IMR-90 (cell line): ENCODE data around the gene NR6A1. TPM values are rescaled to one million over a fixed set of nuclear protein-coding genes. Genes with fewer than 3 reads are reported as not detected.

Experiments used
- ATAC-seq: fragments of 200-7000 bp; cut with Tn5 transposase; 2 replicates; pipeline ENCODE4 v1.9.1; 2020; ENCODE audit warnings: low read depth, mild to moderate bottlenecking, moderate library complexity
- BruUV-seq: library from RNA; stranded (reverse); fragments of 400-500 nt; replicated peaks from 2 replicates; lab custom pipeline; 2021; lab: Mats Ljungman, UMichigan
- CTCF ChIA-PET: fragments of 300-600 bp; formaldehyde crosslinking; extraction: SDS; loops from one replicate; lab custom pipeline; 2021; ENCODE audit warnings: antibody characterized with exemption; lab: Yijun Ruan, JAX
- POLR2A ChIA-PET: fragments of 300-600 bp; sonication (Branson Sonifier 250); formaldehyde crosslinking; loops from one replicate; lab custom pipeline; 2022; ENCODE audit warnings: antibody characterized with exemption; ENCODE audit not compliant: unreplicated experiment; lab: Charles Lee
- DNase-seq: peaks from one replicate; pipeline ENCODE4 v3.0.0; 2013
- H2AFZ ChIP-seq: replicated peaks from 2 replicates; pipeline ENCODE3; 2013; ENCODE audit warnings: low read length, mild to moderate bottlenecking; ENCODE audit not compliant: poor library complexity
- H2AK5ac ChIP-seq: 2 replicates; pipeline ENCODE4 v1.6.1; 2013; ENCODE audit warnings: low read depth, low read length, inconsistent platforms
- H2AK9ac ChIP-seq: replicated peaks from 2 replicates; pipeline ENCODE3; 2013; ENCODE audit warnings: mild to moderate bottlenecking, low read depth, low read length, moderate library complexity; ENCODE audit not compliant: poor library complexity
- H2BK120ac ChIP-seq: 2 replicates; pipeline ENCODE4 v1.6.1; 2013; ENCODE audit warnings: low read depth, low read length, inconsistent platforms
- H2BK15ac ChIP-seq: 3 replicates; pipeline ENCODE4 v1.6.1; 2013; ENCODE audit warnings: low read depth, low read length, inconsistent platforms
- H2BK20ac ChIP-seq: 2 replicates; pipeline ENCODE4 v1.6.1; 2013; ENCODE audit warnings: low read depth, mild to moderate bottlenecking, inconsistent platforms, low read length, moderate library complexity
- H2BK5ac ChIP-seq: 2 replicates; pipeline ENCODE4 v1.6.1; 2013; ENCODE audit warnings: mild to moderate bottlenecking, low read depth, low read length, inconsistent platforms; ENCODE audit not compliant: poor library complexity, severe bottlenecking
- H3K14ac ChIP-seq: replicated peaks from 2 replicates; pipeline ENCODE4 v1.6.1; 2013; ENCODE audit warnings: low read depth, low read length, inconsistent platforms
- H3K18ac ChIP-seq: 2 replicates; pipeline ENCODE4 v1.6.1; 2013; ENCODE audit warnings: low read depth, low read length, control low read depth
- H3K23ac ChIP-seq: 2 replicates; pipeline ENCODE4 v1.6.1; 2013; ENCODE audit warnings: low read depth, low read length, inconsistent platforms
- H3K27ac ChIP-seq: 2 replicates; pipeline ENCODE4 v1.5.1; 2013; ENCODE audit warnings: mild to moderate bottlenecking, control low read depth, low read length; ENCODE audit not compliant: insufficient read depth
- H3K27me3 ChIP-seq: 2 replicates; pipeline ENCODE4 v1.6.1; 2013; ENCODE audit warnings: low read length; ENCODE audit not compliant: control insufficient read depth, insufficient read depth
- H3K36me3 ChIP-seq: 2 replicates; pipeline ENCODE4 v1.6.1; 2013; ENCODE audit warnings: low read length, mixed read lengths; ENCODE audit not compliant: control insufficient read depth, insufficient read depth
- H3K4ac ChIP-seq: 2 replicates; pipeline ENCODE4 v1.6.1; 2013; ENCODE audit warnings: low read depth, low read length, inconsistent platforms
- H3K4me1 ChIP-seq: 2 replicates; pipeline ENCODE4 v1.6.1; 2013; ENCODE audit warnings: low read length, mixed read lengths; ENCODE audit not compliant: control insufficient read depth, insufficient read depth
- H3K4me2 ChIP-seq: 2 replicates; pipeline ENCODE4 v1.6.1; 2013; ENCODE audit warnings: low read depth, mild to moderate bottlenecking, control low read depth, low read length, moderate library complexity
- H3K4me3 ChIP-seq: 2 replicates; pipeline ENCODE4 v1.5.1; 2013; ENCODE audit warnings: low read depth, mild to moderate bottlenecking, control low read depth, low read length, moderate library complexity; ENCODE audit not compliant: insufficient read depth
- H3K56ac ChIP-seq: 2 replicates; pipeline ENCODE4 v1.6.1; 2013; ENCODE audit warnings: low read length, inconsistent platforms; ENCODE audit not compliant: insufficient read depth; ENCODE audit errors: extremely low read depth
- H3K79me1 ChIP-seq, 2 experiments: 2 replicates each; pipeline ENCODE4 v1.6.1; 2013; ENCODE audit warnings: low read length in 2 of 2, inconsistent platforms in 1 of 2, low read depth in 1 of 2
- H3K9ac ChIP-seq: 2 replicates; pipeline ENCODE4 v1.6.1; 2013; ENCODE audit warnings: low read depth, low read length, control low read depth
- H3K9me1 ChIP-seq: 2 replicates; pipeline ENCODE4 v1.6.1; 2013; ENCODE audit warnings: low read length, inconsistent platforms; ENCODE audit not compliant: insufficient read depth
- H3K9me3 ChIP-seq: 2 replicates; pipeline ENCODE4 v1.6.1; 2013; ENCODE audit warnings: low read length; ENCODE audit not compliant: control insufficient read depth, insufficient read depth
- H4K20me1 ChIP-seq: 2 replicates; pipeline ENCODE4 v1.6.1; 2013; ENCODE audit warnings: low read length, inconsistent platforms; ENCODE audit not compliant: insufficient read depth
- H4K5ac ChIP-seq: 2 replicates; pipeline ENCODE4 v1.6.1; 2013; ENCODE audit warnings: mild to moderate bottlenecking, low read depth, low read length, control low read depth
- H4K8ac ChIP-seq, 2 experiments: 2 replicates each; pipeline ENCODE4 v1.6.1; 2013; ENCODE audit warnings: low read depth in 2 of 2, low read length in 2 of 2, control low read depth in 1 of 2, inconsistent platforms in 1 of 2
- H4K91ac ChIP-seq: 2 replicates; pipeline ENCODE4 v1.6.1; 2013; ENCODE audit warnings: low read depth, low read length, inconsistent platforms; ENCODE audit not compliant: insufficient read depth
- BHLHE40 ChIP-seq: fragments of 150-350 bp; IDR thresholded peaks from 2 replicates; pipeline ENCODE4 v1.6.1; 2016; ENCODE audit warnings: mild to moderate bottlenecking, low read depth, low read length
- MAFK ChIP-seq: IDR thresholded peaks from 2 replicates; pipeline ENCODE4 v1.6.1; 2012; ENCODE audit warnings: low read depth, low read length, improper control_type of control experiment
- MXI1 ChIP-seq: IDR thresholded peaks from 2 replicates; pipeline ENCODE4 v1.6.1; 2012; ENCODE audit warnings: low read depth, mild to moderate bottlenecking, low read length, moderate library complexity, borderline replicate concordance
- POLR2A ChIP-seq: IDR thresholded peaks from 2 replicates; pipeline ENCODE4 v1.6.1; 2012; ENCODE audit warnings: mild to moderate bottlenecking, low read depth, low read length
- SMC3 ChIP-seq: fragments of 150-350 bp; IDR thresholded peaks from 2 replicates; pipeline ENCODE4 v1.6.1; 2016; ENCODE audit warnings: low read depth, mild to moderate bottlenecking, antibody characterized with exemption, low read length, moderate library complexity
- dilution Hi-C: fragments of 300-500 bp; cut with HindIII; formaldehyde crosslinking; loops from one replicate; pipeline ENCODE4 v1.14.3; 2018; ENCODE audit warnings: low sequenced_read_pairs; ENCODE audit not compliant: unreplicated experiment
- in situ Hi-C: fragments of 300-500 bp; cut with MboI; formaldehyde crosslinking; loops from 3 replicates; pipeline ENCODE4 v1.14.3; 2019; ENCODE audit warnings: low sequenced_read_pairs, inconsistent platforms, mixed read lengths
- intact Hi-C: fragments of 100-400 bp; cut with micrococcal nuclease; formaldehyde crosslinking; loops from 2 replicates; pipeline ENCODE4 v1.10.0; 2022
- polyA plus RNA-seq, 3 experiments: library from polyadenylated mRNA; depleted of rRNA; stranded (reverse); fragments of >200 nt; gene quantifications; 2 replicates each; pipeline ENCODE4 v1.2.3, GENCODE V29; 2012; ENCODE audit warnings: low replicate concordance in 1 of 3
- total RNA-seq: library from RNA; depleted of rRNA; stranded (reverse); fragments of >200 nt; gene quantifications from 2 replicates; pipeline ENCODE4 v1.2.3, GENCODE V29; 2012
- TF ChIP-seq, protein P1 (sequence below): fragments of 150-350 bp; IDR thresholded peaks from 2 replicates; pipeline ENCODE4 v1.6.1; 2017; ENCODE audit warnings: mild to moderate bottlenecking, antibody characterized with exemption, low read length, low read depth

NR6A1 gene
- total and polyA plus RNA-seq, 2 of the 4 experiments (the other 2 are of a cell fraction): 0.14 to 0.36 TPM

DNA sequence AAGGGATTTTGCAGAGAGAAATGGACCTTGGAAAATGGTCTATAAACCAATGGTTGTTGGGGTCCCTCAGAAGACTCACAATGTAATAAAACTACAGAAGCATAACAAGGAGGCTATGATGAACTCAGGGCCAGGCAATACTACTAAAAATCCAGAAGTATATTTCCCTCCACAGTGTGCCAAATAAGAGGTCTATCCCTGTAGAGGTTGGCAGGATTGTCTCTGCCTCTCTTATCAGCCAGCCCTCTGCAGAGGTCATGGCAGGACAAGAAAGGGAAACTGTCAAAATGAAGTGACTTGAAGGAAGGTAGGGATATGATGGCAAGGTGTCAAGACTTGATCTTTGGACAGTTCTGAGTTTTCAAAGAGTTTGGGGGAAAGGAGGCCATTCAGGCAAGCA, 148.2 kb downstream of the NR6A1 start:
- H3K79me1 ChIP-seq: no peaks in the 10 kb centered on the region
- CTCF ChIA-PET: interaction anchor here (1.1 kb wide), 1 partner anchor 88 kb away, joined by 4 read pairs; no protein-coding TSS in a partner anchor
- no peaks in the 10 kb centered on the region for H3K36me3 ChIP-seq
- no peaks in the 10 kb centered on the region for H4K20me1 ChIP-seq
- H3K56ac ChIP-seq: no peak overlapping the region
- H4K8ac ChIP-seq: no peak overlapping the region
- DNase-seq (no peak), ATAC-seq (no peak)
- H3K18ac ChIP-seq: no peak overlapping the region
- H3K4me1 ChIP-seq: peaks cover 5% of the 10 kb centered on the region
- H3K14ac ChIP-seq: no peak overlapping the region
- H3K9me1 ChIP-seq: no peaks in the 10 kb centered on the region
- H3K27me3 ChIP-seq: no peaks in the 10 kb centered on the region
- H2AFZ ChIP-seq: no peak overlapping the region
- POLR2A ChIA-PET: no interaction called here
- H2AK5ac ChIP-seq: no peak overlapping the region; the same call in 1 of the 2 replicates
- no TSS peak for BruUV-seq
- TF ChIP-seq POLR2A: no peak
- TF ChIP-seq MAFK: no peak
- no peak for TF ChIP-seq SMC3
- no peak for TF ChIP-seq MXI1
- TF ChIP-seq, protein P1, sequence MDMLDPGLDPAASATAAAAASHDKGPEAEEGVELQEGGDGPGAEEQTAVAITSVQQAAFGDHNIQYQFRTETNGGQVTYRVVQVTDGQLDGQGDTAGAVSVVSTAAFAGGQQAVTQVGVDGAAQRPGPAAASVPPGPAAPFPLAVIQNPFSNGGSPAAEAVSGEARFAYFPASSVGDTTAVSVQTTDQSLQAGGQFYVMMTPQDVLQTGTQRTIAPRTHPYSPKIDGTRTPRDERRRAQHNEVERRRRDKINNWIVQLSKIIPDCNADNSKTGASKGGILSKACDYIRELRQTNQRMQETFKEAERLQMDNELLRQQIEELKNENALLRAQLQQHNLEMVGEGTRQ: no peak
- no peak for TF ChIP-seq BHLHE40
- H3K9ac ChIP-seq: no peak overlapping the region
- H3K9me3 ChIP-seq: no peaks in the 10 kb centered on the region
- H3K27ac ChIP-seq: no peak overlapping the region
- peak overlapping the region; percentile 31; the same call in 1 of the 2 replicates for H3K23ac ChIP-seq
- H2BK20ac ChIP-seq: no peak overlapping the region
- H2BK5ac ChIP-seq: no peak overlapping the region
- in situ Hi-C loops: no loop called here
- H2AK9ac ChIP-seq: no peak overlapping the region
- H3K4me2 ChIP-seq: no peak overlapping the region
- H3K4me3 ChIP-seq: no peak overlapping the region
- no peak overlapping the region for H3K4ac ChIP-seq
- no peak overlapping the region for H2BK120ac ChIP-seq
- intact Hi-C loops: no loop called here
- no peak overlapping the region for H4K91ac ChIP-seq
- no peak overlapping the region; the same call in 2 of the 3 replicates for H2BK15ac ChIP-seq
- H4K5ac ChIP-seq: no peak overlapping the region
- dilution Hi-C loops: no loop called here
